HFFc6 (cell line): ENCODE data around the gene BMP10. TPM values are rescaled to one million over a fixed set of nuclear protein-coding genes. Genes with fewer than 3 reads are reported as not detected.
"Not testable (repeated sequence)": the region's sequence is repeated elsewhere in the genome, so short reads cannot be mapped to it uniquely, and the experiment has no call there.

Source experiments
- DNase-seq: peaks from one replicate; pipeline ENCODE4 v3.0.0-alpha.2; 2018
- H3K27ac Mint-ChIP-seq: 2 replicates; pipeline ENCODE4 v1.8.0; 2020; ENCODE audit warnings: mild to moderate bottlenecking, mixed read lengths
- H3K27me3 Mint-ChIP-seq: 2 replicates; pipeline ENCODE4 v1.8.0; 2021; ENCODE audit warnings: mild to moderate bottlenecking, moderate library complexity, mixed read lengths; ENCODE audit not compliant: insufficient read depth
- H3K36me3 Mint-ChIP-seq: 2 replicates; pipeline ENCODE4 v1.8.0; 2021; ENCODE audit warnings: low read depth, mixed read lengths
- H3K4me1 Mint-ChIP-seq: 2 replicates; pipeline ENCODE4 v1.8.0; 2020; ENCODE audit warnings: low read depth, mixed read lengths
- H3K4me3 Mint-ChIP-seq: 2 replicates; pipeline ENCODE4 v1.8.0; 2020; ENCODE audit warnings: mild to moderate bottlenecking, moderate library complexity, mixed read lengths
- H3K9me3 Mint-ChIP-seq: 2 replicates; pipeline ENCODE4 v1.8.0; 2020; ENCODE audit warnings: mild to moderate bottlenecking, mixed read lengths
- total RNA-seq, 6 experiments: library from RNA; stranded (reverse); fragmentation: NEBNext Ultra II Directional; extraction: Animal tissue kit (Norgen Biotek cat#: 25700); gene quantifications; 2 replicates in 1 of 6; 3 replicates in 5 of 6; pipeline ENCODE4 v1.2.3, GENCODE V29; 2021
- TF ChIP-seq, protein P1 (sequence below): fragments of 200-600 bp; sonication (generic); IDR thresholded peaks from 2 replicates; pipeline ENCODE4 v1.5.0; 2021; ENCODE audit warnings: antibody characterized with exemption, mild to moderate bottlenecking

Gene BMP10
- total RNA-seq, 6 experiments from 2014 or later = not detected

DNA sequence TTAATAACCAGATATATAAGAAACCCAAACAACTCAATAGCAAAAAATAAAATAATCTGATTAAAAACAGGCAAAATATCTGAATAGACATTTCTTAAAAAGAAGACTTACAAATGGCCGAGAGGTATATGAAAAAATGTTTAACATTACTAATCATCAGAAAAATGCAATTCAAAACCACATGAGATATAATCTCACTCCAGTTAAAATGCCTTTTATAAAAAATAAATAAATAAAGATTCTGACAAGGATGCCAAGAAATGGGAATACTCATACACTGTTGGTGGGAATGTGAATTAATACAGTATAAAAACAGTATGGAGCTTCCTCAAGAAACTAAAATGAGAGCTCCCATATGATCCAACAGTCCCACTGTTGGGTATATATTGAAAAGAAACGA, 33.9 kb upstream of the BMP10 start:
- H3K27ac Mint-ChIP-seq = no peak overlapping the region
- DNase-seq = no peak
- peaks cover 15% of the 10 kb centered on the region for H3K9me3 Mint-ChIP-seq
- TF ChIP-seq, protein P1, sequence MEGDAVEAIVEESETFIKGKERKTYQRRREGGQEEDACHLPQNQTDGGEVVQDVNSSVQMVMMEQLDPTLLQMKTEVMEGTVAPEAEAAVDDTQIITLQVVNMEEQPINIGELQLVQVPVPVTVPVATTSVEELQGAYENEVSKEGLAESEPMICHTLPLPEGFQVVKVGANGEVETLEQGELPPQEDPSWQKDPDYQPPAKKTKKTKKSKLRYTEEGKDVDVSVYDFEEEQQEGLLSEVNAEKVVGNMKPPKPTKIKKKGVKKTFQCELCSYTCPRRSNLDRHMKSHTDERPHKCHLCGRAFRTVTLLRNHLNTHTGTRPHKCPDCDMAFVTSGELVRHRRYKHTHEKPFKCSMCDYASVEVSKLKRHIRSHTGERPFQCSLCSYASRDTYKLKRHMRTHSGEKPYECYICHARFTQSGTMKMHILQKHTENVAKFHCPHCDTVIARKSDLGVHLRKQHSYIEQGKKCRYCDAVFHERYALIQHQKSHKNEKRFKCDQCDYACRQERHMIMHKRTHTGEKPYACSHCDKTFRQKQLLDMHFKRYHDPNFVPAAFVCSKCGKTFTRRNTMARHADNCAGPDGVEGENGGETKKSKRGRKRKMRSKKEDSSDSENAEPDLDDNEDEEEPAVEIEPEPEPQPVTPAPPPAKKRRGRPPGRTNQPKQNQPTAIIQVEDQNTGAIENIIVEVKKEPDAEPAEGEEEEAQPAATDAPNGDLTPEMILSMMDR = no peak
- no peak overlapping the region for H3K4me3 Mint-ChIP-seq
- peaks cover 21% of the 10 kb centered on the region for H3K27me3 Mint-ChIP-seq
- peaks cover 25% of the 10 kb centered on the region for H3K4me1 Mint-ChIP-seq
- H3K36me3 Mint-ChIP-seq = peaks cover 9% of the 10 kb centered on the region; the same call in 1 of the 2 replicates

DNA sequence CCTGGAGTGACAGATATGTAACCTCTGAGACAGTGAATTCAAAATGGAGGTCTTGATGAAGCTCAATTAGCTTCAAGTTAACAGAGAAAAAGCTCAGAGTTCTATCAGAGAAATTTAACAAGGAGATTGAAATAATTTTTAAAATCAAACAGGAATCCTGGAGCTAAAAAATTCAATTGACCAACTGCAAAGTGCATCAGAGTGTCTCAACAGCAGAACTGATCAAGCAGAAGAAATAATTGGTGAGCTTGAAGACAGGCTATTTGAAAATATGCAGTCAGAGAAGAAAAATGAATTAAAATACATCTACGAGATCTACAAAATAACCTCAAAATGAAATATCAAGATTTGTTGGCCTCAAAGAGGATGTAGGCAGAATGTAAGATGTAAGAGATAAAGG, 30.4 kb upstream of the BMP10 start:
- TF ChIP-seq, protein P1 = no peak
- Mint-ChIP-seq H3K27ac (no peak overlapping the region), H3K9me3 (peaks cover 15% of the 10 kb centered on the region)

DNA sequence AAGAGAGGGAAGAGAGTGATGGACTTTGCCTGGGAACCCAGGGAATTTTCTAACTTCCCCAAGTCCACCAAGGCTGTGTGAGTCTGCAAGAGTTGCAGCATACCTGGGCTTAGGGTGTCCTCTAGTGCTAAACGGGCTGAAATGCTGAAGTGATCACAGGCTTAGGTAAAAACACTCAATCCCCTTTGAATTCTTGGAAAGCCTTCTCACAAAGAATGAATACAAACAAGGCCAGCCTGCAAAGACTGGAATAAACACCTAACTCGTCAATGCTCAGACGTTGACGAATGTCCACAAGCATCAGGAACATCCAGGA, 30.0 kb upstream of the BMP10 start:
- DNase-seq = no peak
- no peak overlapping the region for H3K4me3 Mint-ChIP-seq
- H3K4me1 Mint-ChIP-seq = peaks cover 12% of the 10 kb centered on the region

More for the DNA sequence above, 30.4 kb upstream of the BMP10 start:
- peaks cover 34% of the 10 kb centered on the region for H3K27me3 Mint-ChIP-seq
- no peak overlapping the region for H3K4me3 Mint-ChIP-seq
- peaks cover 9% of the 10 kb centered on the region; the same call in 1 of the 2 replicates for H3K36me3 Mint-ChIP-seq
- DNase-seq = no peak
- peaks cover 12% of the 10 kb centered on the region for H3K4me1 Mint-ChIP-seq

DNA sequence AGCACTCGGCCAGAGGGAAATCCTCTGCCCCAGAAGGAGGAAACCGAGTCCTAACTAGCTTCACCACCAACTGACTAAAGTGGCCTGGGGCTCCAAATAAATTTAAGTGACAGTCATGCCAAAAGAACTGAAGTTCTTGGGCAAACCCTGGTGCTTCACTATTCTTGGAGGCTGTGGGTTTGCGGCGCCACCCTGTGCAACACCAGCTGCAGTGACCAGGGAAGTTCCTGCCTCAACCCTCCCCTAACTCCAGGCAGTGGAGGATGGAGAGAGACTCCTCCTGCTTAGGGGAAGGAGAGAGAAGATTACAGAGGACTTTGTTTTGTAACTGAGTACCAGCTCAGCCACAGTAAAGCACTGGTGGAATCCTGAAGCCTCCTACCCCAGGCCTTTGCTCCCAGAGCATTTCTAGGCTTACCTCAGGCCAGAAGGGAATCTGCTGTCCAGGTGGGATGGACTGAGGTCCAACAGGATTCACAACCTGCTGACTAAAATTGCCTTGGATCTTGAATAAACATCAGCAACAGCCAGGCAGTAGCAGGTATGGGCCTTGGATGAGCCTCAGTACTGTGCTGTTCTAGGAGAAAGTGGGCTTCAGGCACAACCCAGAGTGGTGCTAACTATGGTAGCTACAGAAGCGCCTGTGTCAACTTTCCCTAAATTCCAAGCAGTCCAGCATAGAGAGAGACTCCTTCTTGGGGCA, 29.4 kb upstream of the BMP10 start:
- H3K27me3 Mint-ChIP-seq = peaks cover 39% of the 10 kb centered on the region
- peaks cover 15% of the 10 kb centered on the region for H3K9me3 Mint-ChIP-seq
- H3K4me3 Mint-ChIP-seq = no peak overlapping the region
- peaks cover 11% of the 10 kb centered on the region for H3K4me1 Mint-ChIP-seq
- TF ChIP-seq, protein P1 = no peak
- H3K36me3 Mint-ChIP-seq = peaks cover 9% of the 10 kb centered on the region; the same call in 1 of the 2 replicates
- no peak overlapping the region for H3K27ac Mint-ChIP-seq
- DNase-seq = no peak

More for the DNA sequence above, 30.0 kb upstream of the BMP10 start:
- H3K27me3 Mint-ChIP-seq = peaks cover 34% of the 10 kb centered on the region
- H3K27ac Mint-ChIP-seq = no peak overlapping the region
- peaks cover 9% of the 10 kb centered on the region; the same call in 1 of the 2 replicates for H3K36me3 Mint-ChIP-seq
- TF ChIP-seq, protein P1 = peak; percentile 36; the same call in 1 of the 2 replicates
- H3K9me3 Mint-ChIP-seq = peaks cover 15% of the 10 kb centered on the region

DNA sequence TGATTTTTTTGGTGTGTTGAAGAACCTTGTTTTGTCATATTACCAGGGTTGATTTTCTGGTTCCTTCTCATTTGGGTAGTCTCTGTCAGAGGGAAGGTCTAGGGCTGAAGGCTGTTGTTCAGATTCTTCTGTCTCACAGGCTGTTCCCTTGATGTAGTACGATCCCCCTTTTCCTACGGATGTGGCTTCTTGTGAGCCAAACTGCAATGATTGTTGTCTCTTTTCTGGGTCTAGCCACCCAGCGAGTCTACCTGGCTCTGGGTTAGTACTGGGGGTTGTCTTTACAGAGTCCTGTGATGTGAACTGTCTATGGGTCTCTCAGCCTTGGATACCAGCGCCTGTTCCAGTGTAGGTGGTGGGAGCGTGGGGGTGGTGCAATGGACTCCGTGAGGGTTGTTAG, 24.8 kb upstream of the BMP10 start:
- H3K27ac Mint-ChIP-seq, H3K9me3 Mint-ChIP-seq, H3K36me3 Mint-ChIP-seq, DNase-seq, H3K4me3 Mint-ChIP-seq, H3K4me1 Mint-ChIP-seq: not testable (repeated sequence)
- H3K27me3 Mint-ChIP-seq = peaks cover 42% of the 10 kb centered on the region

- TF ChIP-seq, protein P1 = no peak
- Mint-ChIP-seq H3K27me3 (peaks cover 23% of the 10 kb centered on the region), H3K9me3 (no peaks in the 10 kb centered on the region), H3K4me3 (no peak overlapping the region), H3K4me1 (no peaks in the 10 kb centered on the region), H3K36me3 (no peaks in the 10 kb centered on the region), H3K27ac (no peak overlapping the region)
- DNase-seq = no peak
These were observed 18.3 kb upstream of the BMP10 start for GRCh38 chr2:68889500-68889899.
